ENCODE data around the gene RASSF10.

RASSF10 gene

DNA sequence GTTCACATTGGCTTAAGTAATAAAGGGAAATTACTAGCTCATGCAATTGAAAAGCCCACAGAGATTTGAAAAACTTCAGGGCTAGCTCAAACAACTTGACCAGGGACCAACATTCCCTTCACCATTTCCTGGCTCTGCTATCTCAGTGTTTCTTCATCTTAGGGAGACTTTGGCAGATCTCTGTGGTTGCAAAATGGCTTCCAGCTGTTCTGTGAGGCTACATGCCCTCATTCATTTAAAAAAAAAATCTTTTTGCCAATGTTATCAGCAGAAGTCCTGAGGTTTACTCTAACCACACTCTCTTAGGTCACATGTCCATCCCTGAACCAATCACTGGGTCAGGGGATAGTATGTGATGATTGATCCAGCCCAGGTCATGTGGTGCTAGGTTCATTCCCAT lies 13.9 kb upstream of the RASSF10 start:
- no peak for DNase-seq

DNA sequence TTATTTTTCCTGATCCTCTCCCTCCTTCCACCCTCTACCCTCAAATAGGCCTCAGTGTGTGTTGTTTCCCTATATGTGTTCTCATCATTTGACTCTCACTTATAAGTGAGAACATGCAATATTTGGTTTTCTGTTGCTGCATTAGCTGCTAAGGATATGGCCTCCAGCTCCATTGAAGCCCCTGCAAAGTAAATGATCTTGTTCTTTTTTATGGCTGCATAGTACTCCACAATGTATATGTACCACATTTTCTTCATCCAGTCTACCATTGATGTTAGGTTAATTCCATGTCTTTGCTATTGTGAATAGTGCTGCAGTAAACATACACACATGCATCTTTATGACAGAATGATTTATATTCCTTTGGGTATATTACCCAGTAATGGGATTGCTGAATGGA lies 13.3 kb upstream of the RASSF10 start:
- no peak for DNase-seq

- no peak for DNase-seq
Measured at GRCh38 chr11:12997168-12997567, 11.9 kb upstream of the RASSF10 start.

- DNase-seq = no peak
Measured at GRCh38 chr11:12998336-12998735, 10.8 kb upstream of the RASSF10 start.

- DNase-seq = no peak
Measured at GRCh38 chr11:12999597-12999996, 9.5 kb upstream of the RASSF10 start.

GRCh38 chr11:13000116-13000515 lies 9.0 kb upstream of the RASSF10 start:
- no peak for DNase-seq

DNA sequence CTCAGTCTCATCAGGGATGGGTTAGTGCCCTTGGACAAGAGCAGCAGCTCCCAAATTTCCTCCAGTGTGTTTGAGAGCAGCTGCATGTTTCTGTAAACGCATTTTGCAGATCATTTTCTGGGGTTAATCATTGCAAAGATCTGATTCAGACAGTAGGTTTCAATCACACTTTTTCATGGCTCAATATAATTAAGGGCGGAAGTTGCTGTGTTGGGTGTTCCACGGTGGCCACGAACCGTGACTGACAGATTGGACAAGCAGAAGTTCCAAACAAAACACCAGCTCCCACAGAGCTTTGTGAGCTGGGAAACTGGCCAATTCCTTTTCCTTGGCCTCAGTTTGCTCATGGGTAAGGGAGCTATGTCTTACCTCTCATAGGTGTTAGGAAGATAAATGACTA lies 8.4 kb upstream of the RASSF10 start:
- no peak for DNase-seq

- DNase-seq = no peak
Measured at GRCh38 chr11:13003736-13004493, 5.2 kb upstream of the RASSF10 start.

- no peak for DNase-seq
Measured at GRCh38 chr11:13007182-13008060, 1.7 kb upstream of the RASSF10 start.

DNA sequence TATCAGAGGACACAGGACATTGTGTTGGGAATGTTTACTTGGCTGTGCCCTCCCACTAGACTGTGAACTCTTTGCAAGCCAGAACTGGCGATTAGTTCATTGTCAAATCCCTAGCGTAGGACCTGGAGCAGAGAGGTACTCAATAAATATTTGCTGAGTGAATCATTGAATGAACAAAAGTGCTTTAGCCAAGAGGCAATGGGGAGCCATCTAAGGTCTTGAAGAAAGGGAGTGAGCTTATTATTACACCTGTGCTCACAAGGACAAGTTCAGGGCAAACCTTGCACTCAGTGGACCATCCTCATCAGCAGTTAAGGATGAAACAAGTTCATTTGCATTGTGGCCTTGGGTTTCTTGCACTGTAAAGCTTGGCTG lies 1.1 kb upstream of the RASSF10 start:
- no peak for DNase-seq

GRCh38 chr11:13009476-13009920 lies 382 bp downstream of the RASSF10 start:
- DNase-seq = no peak

DNA sequence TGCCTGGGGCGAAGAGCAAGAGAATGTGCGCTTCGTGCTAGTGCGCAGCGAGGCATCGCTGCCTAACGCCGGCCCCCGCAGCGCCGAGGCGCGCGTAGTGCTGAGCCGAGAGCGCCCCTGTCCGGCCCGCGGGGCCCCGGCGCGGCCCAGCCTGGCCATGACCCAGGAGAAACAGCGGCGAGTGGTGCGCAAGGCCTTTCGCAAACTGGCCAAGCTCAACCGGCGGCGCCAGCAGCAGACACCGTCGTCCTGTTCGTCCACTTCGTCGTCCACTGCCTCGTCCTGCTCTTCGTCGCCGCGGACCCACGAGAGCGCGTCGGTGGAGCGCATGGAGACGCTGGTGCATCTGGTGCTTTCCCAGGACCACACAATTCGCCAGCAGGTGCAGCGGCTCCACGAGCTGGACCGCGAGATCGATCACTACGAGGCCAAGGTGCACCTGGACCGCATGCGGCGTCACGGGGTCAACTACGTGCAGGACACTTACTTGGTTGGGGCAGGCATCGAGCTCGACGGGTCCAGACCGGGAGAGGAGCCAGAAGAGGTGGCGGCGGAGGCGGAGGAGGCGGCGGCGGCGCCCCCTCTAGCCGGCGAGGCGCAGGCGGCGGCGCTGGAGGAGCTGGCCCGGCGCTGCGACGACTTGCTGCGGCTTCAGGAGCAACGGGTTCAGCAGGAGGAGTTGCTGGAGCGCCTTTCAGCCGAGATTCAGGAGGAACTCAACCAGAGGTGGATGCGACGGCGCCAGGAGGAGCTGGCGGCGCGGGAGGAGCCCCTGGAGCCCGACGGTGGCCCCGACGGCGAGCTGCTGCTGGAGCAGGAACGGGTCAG lies 1.0 kb downstream of the RASSF10 start:
- no peak for DNase-seq

GRCh38 chr11:13010749-13011465 lies 1.8 kb downstream of the RASSF10 start:
- DNase-seq = no peak

DNA sequence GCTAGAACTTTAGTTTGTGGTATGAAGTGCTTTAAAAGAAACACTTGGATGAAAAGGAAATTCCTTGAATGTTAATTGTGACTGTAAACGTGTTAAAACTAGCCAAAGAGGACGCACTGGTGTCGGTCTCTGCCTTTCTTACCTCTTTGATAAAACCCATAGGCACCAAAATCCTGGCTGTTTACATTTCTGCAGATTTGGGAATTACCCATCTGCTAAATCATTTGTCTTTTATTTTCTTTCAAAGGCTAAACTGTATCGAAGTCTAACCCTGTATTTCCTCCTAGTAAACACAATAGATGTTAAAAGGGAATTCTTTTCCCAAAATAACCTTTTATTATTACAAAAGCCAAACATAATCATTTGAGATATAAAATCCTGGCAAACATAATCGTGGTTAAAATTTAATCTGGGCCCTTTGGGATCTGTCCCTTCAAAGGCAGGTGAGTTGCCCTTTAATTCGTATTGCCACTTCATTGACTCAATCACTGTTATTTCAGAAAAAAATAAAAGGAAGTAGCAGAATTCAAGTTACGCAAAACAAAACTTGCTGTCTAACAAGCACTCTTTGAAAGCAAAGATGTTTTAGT lies 2.4 kb downstream of the RASSF10 start:
- DNase-seq = no peak

DNA sequence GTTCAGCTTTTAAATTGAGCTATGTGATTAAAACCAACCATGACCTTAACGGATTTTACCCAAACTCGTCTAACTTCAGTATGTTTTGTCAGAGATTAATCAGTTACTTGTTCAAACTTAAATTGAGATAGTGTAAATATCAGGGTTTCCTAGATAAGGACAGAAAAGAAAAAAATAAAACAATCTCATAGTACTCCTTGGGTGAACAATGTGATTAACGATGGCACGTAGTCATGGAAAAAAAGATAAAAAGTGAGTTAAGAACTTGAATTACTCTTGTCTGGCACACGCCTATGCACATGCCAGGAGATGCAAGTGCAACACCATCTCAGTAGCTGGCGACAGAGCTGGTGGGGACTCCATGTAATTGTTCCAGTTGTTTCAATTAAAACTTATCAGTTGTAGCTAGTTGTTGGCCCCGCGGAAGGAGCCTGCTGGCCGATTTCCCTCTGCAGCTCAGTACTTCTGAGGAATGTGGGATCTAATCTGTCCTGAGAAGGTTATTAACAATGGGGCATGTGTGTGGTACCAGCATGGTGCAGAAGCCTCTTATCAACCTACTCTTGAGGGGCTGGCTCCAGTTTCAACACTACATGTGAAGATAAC lies 3.0 kb downstream of the RASSF10 start:
- no peak for DNase-seq

- no peak for DNase-seq
Measured at GRCh38 chr11:13013054-13013488, 4.0 kb downstream of the RASSF10 start.

- DNase-seq = no peak
Measured at GRCh38 chr11:13015753-13016152, 6.6 kb downstream of the RASSF10 start.

DNA sequence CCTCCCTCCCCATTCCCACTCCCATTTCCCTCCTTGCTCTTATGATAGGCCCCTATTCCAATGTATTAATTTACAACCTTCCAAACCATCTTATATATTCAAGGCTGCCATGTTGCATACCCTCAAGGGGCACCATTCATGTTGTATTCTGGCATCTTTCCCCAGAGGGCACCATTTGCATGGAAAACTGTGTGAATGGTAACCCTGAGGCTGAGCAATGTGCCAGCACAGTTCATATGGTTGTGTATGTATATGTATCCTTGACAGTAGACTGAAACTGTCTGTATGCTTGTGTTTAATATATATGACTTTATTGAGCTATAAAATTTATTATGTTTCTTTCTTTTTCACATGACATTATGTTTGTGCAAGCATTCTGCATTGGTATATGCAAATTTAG lies 7.3 kb downstream of the RASSF10 start:
- no peak for DNase-seq

- DNase-seq = no peak
Measured at GRCh38 chr11:13019313-13019712, 10.2 kb downstream of the RASSF10 start.

DNA sequence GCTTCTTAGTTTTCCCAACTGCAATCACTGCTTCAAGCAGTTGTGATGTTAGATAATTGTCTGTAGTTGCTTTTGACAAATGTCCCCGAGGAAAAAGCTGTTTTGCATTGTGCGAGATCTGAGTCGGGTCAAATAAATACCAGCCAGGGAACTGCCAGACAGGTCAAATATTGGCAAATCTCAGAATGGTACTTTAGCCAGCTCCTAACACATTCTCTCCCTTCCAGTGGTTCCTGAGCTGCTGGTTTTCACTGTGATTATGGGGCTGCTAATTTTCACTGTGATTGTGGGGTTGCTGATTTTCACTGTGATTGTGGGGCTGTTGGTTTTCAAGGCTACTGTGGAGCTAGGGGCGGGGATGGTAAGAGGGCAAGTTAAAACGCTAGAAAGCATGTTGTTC lies 14.3 kb downstream of the RASSF10 start:
- no peak for DNase-seq

GRCh38 chr11:13026722-13027121 lies 17.6 kb downstream of the RASSF10 start:
- no peak for DNase-seq

GRCh38 chr11:13028322-13028721 lies 19.2 kb downstream of the RASSF10 start:
- no peak for DNase-seq
